Daoy (cell line): ENCODE results near the gene MTMR2. TPM values are rescaled to one million over a fixed set of nuclear protein-coding genes. Genes with fewer than 3 reads are reported as not detected.

Source experiments
- DNase-seq: peaks from one replicate; pipeline ENCODE4 v3.0.0-alpha.2; 2015; ENCODE audit warnings: low read depth
- total RNA-seq: library from RNA; depleted of rRNA; stranded (reverse); fragments of >200 nt; shearing (Covaris generic); gene quantifications from 2 replicates; pipeline ENCODE4 v1.2.3, GENCODE V29; 2014

MTMR2 gene
- total RNA-seq, 1 experiment from 2014 or later, result 18.0 TPM

- DNase-seq, result no peak
Observed at GRCh38 chr11:95918056-95918455, 5.9 kb downstream of the MTMR2 start.

GRCh38 chr11:95917193-95918036 lies 6.5 kb downstream of the MTMR2 start:
- no peak for DNase-seq

- DNase-seq, result no peak
Observed at GRCh38 chr11:95916049-95916448, 7.9 kb downstream of the MTMR2 start.

GRCh38 chr11:95915051-95915450 lies 8.9 kb downstream of the MTMR2 start:
- no peak for DNase-seq

- DNase-seq, result no peak
Observed at GRCh38 chr11:95913830-95914615, 9.9 kb downstream of the MTMR2 start.

- peak; percentile 5 for DNase-seq
Observed at GRCh38 chr11:95912902-95913560, 10.9 kb downstream of the MTMR2 start.

- no peak for DNase-seq
Observed at GRCh38 chr11:95911369-95911759, 12.5 kb downstream of the MTMR2 start.

- DNase-seq, result no peak
Observed at GRCh38 chr11:95910638-95911368, 13.1 kb downstream of the MTMR2 start.

- DNase-seq, result no peak
Observed at GRCh38 chr11:95908826-95909225, 15.1 kb downstream of the MTMR2 start.

- DNase-seq, result no peak
Observed at GRCh38 chr11:95907476-95907875, 16.4 kb downstream of the MTMR2 start.

- no peak for DNase-seq
Observed at GRCh38 chr11:95904009-95904650, 19.8 kb downstream of the MTMR2 start.

- no peak for DNase-seq
Observed at GRCh38 chr11:95898782-95899181, 25.1 kb downstream of the MTMR2 start.

- peak; percentile 22 for DNase-seq
Observed at GRCh38 chr11:95897731-95898130, 26.2 kb downstream of the MTMR2 start.

GRCh38 chr11:95895815-95896214 lies 28.1 kb downstream of the MTMR2 start:
- DNase-seq, result no peak

- no peak for DNase-seq
Observed at GRCh38 chr11:95892892-95893570, 30.9 kb downstream of the MTMR2 start.

- no peak for DNase-seq
Observed at GRCh38 chr11:95892492-95892891, 31.4 kb downstream of the MTMR2 start.

- DNase-seq, result no peak
Observed at GRCh38 chr11:95891423-95892170, 32.3 kb downstream of the MTMR2 start.

GRCh38 chr11:95888852-95889251 lies 35.1 kb downstream of the MTMR2 start:
- DNase-seq, result no peak

GRCh38 chr11:95888439-95888838 lies 35.5 kb downstream of the MTMR2 start:
- no peak for DNase-seq

GRCh38 chr11:95886462-95886861 lies 37.4 kb downstream of the MTMR2 start:
- no peak for DNase-seq
